Measurements from ENCODE around the gene KLK1.

The KLK1 gene

DNA sequence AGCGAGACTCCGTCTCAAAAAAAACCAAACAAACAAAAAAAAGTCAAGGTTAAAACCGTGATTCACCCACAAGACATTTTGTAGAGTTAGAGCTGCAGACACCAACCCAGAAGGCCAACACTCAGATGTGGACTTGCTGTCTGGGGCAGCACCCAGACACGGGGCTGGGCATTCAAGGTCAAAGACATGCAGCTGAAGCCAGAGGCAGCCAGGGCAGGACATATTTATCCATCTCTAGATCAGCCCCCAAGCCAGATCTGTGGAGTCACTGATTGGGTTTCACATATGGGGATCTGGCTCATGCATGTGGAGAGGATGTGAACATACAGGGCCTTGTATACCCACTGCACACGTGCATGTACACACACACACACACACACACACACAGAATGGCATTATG, 6.2 kb upstream of the KLK1 start:
- H3K27ac ChIP-seq (ENCODE audit: insufficient read depth, low read length, poor library complexity, severe bottlenecking), result no peak overlapping the region
- no peaks in the 10 kb centered on the region for H3K36me3 ChIP-seq (ENCODE audit: control insufficient read depth, insufficient read depth, low read length)
- no peak overlapping the region for H3K4me3 ChIP-seq (ENCODE audit: insufficient read depth, low read depth, low read length, poor library complexity, severe bottlenecking)
- H3K4me1 ChIP-seq (ENCODE audit: control insufficient read depth, insufficient read depth, low read length, poor library complexity, severe bottlenecking), result no peaks in the 10 kb centered on the region
- no peak for DNase-seq
- H3K9me3 ChIP-seq (ENCODE audit: control insufficient read depth, low read length), result no peaks in the 10 kb centered on the region
- no peaks in the 10 kb centered on the region for H3K27me3 ChIP-seq (replicated peaks; ENCODE audit: control insufficient read depth, insufficient read depth, low read length, poor library complexity, severe bottlenecking)

DNA sequence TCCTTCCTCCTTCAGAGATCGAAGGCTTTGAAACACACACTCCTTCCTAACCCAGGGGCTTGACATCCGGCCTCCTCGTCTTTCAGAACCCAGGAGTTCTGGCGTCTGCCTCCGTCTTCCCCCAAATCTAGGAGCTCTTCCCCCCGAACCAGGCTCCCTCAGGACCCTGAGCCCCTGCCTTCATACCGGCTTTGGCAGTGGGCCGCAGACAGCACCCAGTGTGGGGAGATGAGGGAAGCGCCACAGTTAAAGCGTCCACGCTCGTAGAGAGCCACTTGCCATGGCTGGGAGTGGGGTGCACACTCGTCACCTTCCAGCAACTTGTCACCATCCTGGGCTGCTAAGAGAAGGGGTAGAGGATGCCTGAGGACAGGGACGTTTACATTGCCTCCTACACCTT, 3.9 kb upstream of the KLK1 start:
- no peak overlapping the region for H3K27ac ChIP-seq (ENCODE audit: insufficient read depth, low read length, poor library complexity, severe bottlenecking)
- H3K9me3 ChIP-seq (ENCODE audit: control insufficient read depth, low read length), result no peaks in the 10 kb centered on the region
- H3K36me3 ChIP-seq (ENCODE audit: control insufficient read depth, insufficient read depth, low read length), result no peaks in the 10 kb centered on the region
- no peaks in the 10 kb centered on the region for H3K4me1 ChIP-seq (ENCODE audit: control insufficient read depth, insufficient read depth, low read length, poor library complexity, severe bottlenecking)
- no peak for DNase-seq
- no peaks in the 10 kb centered on the region for H3K27me3 ChIP-seq (replicated peaks; ENCODE audit: control insufficient read depth, insufficient read depth, low read length, poor library complexity, severe bottlenecking)
- H3K4me3 ChIP-seq (ENCODE audit: insufficient read depth, low read depth, low read length, poor library complexity, severe bottlenecking), result no peak overlapping the region

DNA sequence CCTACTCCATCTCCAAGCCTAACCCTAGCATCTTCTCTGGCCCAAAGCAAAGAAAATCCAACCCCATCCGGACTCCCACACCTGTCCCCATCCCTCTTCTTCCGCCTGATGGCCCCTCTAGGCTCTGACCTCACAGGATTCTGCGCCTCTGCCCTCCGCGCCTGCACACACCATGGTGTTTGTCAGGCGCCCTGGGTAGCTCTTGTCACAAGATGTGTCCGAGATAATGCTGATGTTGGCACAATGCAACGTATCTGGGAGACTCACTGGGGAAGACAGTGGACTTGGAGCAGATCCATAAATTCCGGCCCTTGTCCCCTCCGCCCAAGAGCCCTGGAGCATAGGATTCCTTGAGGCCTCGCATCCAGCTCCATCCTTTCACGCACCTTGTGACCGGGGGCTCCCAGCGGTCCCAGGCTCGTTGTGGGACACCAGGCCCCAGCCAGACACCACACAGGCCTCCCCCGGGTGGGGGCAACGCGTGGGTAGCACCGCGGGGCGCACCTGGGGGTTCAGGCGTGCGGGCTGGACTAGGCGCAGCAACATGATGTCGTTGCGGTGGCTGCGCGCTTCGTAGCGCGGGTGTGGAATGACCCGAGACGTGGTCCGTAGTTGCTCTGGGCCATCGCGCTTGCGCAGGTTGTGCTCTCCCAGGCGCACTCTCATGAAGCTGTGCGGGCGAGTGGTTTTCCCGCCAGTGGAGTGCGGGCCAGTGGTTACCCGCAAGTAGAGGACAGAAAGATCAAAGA, 3.1 kb upstream of the KLK1 start:
- Histone ChIP-seq H3K4me3 (ENCODE audit: insufficient read depth, low read depth, low read length, poor library complexity, severe bottlenecking) (no peak overlapping the region), H3K36me3 (ENCODE audit: control insufficient read depth, insufficient read depth, low read length) (no peaks in the 10 kb centered on the region), H3K4me1 (ENCODE audit: control insufficient read depth, insufficient read depth, low read length, poor library complexity, severe bottlenecking) (no peaks in the 10 kb centered on the region), H3K27me3 (replicated peaks; ENCODE audit: control insufficient read depth, insufficient read depth, low read length, poor library complexity, severe bottlenecking) (no peaks in the 10 kb centered on the region), H3K27ac (ENCODE audit: insufficient read depth, low read length, poor library complexity, severe bottlenecking) (no peak overlapping the region), H3K9me3 (ENCODE audit: control insufficient read depth, low read length) (no peaks in the 10 kb centered on the region)
- no peak for DNase-seq

DNA sequence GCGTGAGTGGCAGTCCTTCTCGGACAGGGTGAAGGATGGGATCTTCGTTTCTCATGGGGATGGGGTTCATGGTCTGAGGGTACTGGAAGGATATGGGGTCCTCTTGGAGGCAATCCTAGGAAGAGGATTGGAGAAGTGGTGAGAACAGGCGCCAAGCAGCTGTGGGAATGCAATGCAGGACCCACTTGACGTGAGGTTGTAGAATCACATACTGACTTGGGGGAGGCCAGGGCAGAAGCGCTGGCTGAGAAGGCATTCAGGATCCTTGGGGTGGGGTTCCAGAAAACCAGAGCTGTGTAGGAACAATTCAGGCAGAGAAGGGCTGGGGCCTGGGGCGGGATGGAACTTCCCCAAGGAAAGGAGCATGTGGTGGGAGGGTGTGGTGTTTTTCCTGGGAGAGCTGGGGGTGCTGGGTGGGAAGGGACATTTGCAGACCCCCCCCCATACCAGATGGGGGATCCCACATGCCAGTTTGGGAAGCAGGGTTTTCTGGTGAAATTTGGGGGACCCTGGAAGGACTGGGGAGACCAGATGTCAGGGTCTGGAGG, 852 bp downstream of the KLK1 start:
- Histone ChIP-seq H3K4me1 (ENCODE audit: control insufficient read depth, insufficient read depth, low read length, poor library complexity, severe bottlenecking) (peaks cover 9% of the 10 kb centered on the region), H3K27me3 (replicated peaks; ENCODE audit: control insufficient read depth, insufficient read depth, low read length, poor library complexity, severe bottlenecking) (peaks cover 15% of the 10 kb centered on the region), H3K9me3 (ENCODE audit: control insufficient read depth, low read length) (no peaks in the 10 kb centered on the region), H3K36me3 (ENCODE audit: control insufficient read depth, insufficient read depth, low read length) (no peaks in the 10 kb centered on the region), H3K4me3 (ENCODE audit: insufficient read depth, low read depth, low read length, poor library complexity, severe bottlenecking) (no peak overlapping the region), H3K27ac (ENCODE audit: insufficient read depth, low read length, poor library complexity, severe bottlenecking) (no peak overlapping the region)
- DNase-seq, result no peak

DNA sequence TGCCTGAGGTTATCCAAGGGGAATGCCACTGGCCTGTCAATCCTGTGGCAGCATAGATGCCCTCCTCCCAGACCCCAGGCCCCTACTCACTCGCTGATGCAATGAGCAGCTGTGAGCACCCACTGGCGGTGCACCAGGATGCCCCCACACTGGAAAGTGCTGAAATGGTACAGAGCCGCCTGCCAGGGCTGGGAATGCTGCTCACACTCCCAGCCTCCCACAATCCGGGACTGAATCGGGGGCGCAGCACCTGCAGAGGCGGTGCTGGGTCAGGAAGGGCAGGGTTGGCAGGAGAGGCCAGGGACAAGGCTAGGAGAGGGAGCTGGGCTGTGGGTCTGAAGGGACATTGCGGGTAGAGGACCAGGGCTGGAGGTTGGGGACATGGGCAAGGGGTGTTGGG, 2.0 kb downstream of the KLK1 start:
- Histone ChIP-seq H3K27me3 (replicated peaks; ENCODE audit: control insufficient read depth, insufficient read depth, low read length, poor library complexity, severe bottlenecking) (peaks cover 21% of the 10 kb centered on the region), H3K9me3 (ENCODE audit: control insufficient read depth, low read length) (no peaks in the 10 kb centered on the region), H3K4me1 (ENCODE audit: control insufficient read depth, insufficient read depth, low read length, poor library complexity, severe bottlenecking) (peaks cover 9% of the 10 kb centered on the region), H3K36me3 (ENCODE audit: control insufficient read depth, insufficient read depth, low read length) (no peaks in the 10 kb centered on the region), H3K4me3 (ENCODE audit: insufficient read depth, low read depth, low read length, poor library complexity, severe bottlenecking) (no peak overlapping the region), H3K27ac (ENCODE audit: insufficient read depth, low read length, poor library complexity, severe bottlenecking) (no peak overlapping the region)
- DNase-seq, result no peak

DNA sequence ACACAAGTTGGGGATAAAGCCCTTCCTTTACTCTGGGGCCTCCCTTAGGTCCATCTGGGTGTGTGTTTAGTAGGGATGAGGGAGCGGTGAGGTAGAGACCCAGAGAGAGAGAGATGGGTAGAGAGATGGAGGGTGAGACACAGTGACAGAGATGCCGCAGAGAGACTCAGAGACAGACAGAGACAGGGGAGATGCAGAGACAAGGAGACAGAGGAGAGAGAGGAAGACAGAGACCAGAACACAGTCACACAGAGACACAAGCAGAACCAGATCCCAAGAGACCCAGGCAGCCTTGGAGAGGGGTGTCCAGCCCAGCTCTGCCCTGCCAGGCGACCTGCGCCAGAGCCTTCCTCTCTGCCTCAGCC, 2.4 kb downstream of the KLK1 start:
- H3K9me3 ChIP-seq (ENCODE audit: control insufficient read depth, low read length), result no peaks in the 10 kb centered on the region
- no peak overlapping the region for H3K4me3 ChIP-seq (ENCODE audit: insufficient read depth, low read depth, low read length, poor library complexity, severe bottlenecking)
- H3K4me1 ChIP-seq (ENCODE audit: control insufficient read depth, insufficient read depth, low read length, poor library complexity, severe bottlenecking), result peaks cover 9% of the 10 kb centered on the region
- H3K27me3 ChIP-seq (replicated peaks; ENCODE audit: control insufficient read depth, insufficient read depth, low read length, poor library complexity, severe bottlenecking), result peaks cover 21% of the 10 kb centered on the region
- H3K27ac ChIP-seq (ENCODE audit: insufficient read depth, low read length, poor library complexity, severe bottlenecking), result no peak overlapping the region
- DNase-seq, result no peak
- no peaks in the 10 kb centered on the region for H3K36me3 ChIP-seq (ENCODE audit: control insufficient read depth, insufficient read depth, low read length)

DNA sequence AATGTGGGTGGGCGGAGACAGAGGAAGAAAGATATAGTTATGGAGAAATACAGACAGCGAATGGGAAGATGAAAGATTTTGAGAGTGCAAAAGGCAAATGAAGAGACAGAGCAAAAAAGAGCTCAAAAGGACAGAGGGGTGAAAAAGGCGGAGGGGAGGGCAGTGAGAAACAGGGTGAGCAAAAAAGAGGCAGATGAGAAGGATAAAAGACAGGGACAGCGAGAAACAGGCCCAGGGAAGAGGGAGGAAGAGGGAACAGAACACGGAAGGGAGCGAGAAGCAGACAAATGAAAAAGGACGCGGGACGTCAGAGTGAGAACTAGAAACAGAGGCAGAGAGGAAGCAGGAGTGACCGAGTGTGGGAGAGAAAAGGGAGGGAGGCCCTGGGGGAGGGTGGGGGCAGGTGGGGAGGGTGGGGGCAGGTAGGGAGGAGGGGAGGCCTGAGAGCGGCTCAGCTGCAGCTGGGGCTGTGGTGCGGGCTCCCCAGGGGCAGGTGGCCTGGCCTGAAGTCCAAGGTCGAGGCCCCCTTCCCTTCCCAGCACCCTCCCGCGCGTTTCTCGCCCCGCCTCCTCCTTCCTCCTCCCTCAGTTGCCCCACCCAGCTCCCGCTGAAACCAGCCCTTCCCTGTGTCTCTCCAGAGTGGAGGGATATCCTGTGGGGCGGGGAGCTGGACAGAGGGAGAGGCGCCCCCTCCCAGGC, 2.9 kb downstream of the KLK1 start:
- Histone ChIP-seq H3K4me3 (ENCODE audit: insufficient read depth, low read depth, low read length, poor library complexity, severe bottlenecking) (no peak overlapping the region), H3K9me3 (ENCODE audit: control insufficient read depth, low read length) (no peaks in the 10 kb centered on the region), H3K4me1 (ENCODE audit: control insufficient read depth, insufficient read depth, low read length, poor library complexity, severe bottlenecking) (peaks cover 9% of the 10 kb centered on the region), H3K36me3 (ENCODE audit: control insufficient read depth, insufficient read depth, low read length) (no peaks in the 10 kb centered on the region), H3K27me3 (replicated peaks; ENCODE audit: control insufficient read depth, insufficient read depth, low read length, poor library complexity, severe bottlenecking) (peaks cover 21% of the 10 kb centered on the region), H3K27ac (ENCODE audit: insufficient read depth, low read length, poor library complexity, severe bottlenecking) (no peak overlapping the region)
- no peak for DNase-seq

DNA sequence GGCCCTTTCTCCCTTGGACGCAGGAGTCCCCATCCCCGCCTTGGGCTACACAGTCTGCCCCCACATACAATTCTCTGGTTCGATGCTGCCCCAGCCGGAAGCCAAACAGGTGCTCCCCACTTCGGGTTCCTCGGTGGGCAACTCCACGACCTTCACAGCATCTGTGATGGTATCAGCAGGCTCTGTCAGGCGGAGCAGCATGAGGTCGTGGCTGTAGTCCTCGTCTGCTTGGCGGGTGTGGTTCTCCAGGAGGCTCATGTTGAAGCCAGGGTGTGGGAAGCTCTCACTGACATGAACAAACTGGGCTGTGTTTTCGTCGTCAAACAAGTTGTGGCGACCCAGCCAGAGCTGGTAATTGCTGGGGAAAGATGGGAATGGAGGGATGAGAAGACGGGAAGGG, 3.5 kb downstream of the KLK1 start:
- peaks cover 9% of the 10 kb centered on the region for H3K4me1 ChIP-seq (ENCODE audit: control insufficient read depth, insufficient read depth, low read length, poor library complexity, severe bottlenecking)
- H3K27me3 ChIP-seq (replicated peaks; ENCODE audit: control insufficient read depth, insufficient read depth, low read length, poor library complexity, severe bottlenecking), result peaks cover 21% of the 10 kb centered on the region
- no peaks in the 10 kb centered on the region for H3K36me3 ChIP-seq (ENCODE audit: control insufficient read depth, insufficient read depth, low read length)
- H3K9me3 ChIP-seq (ENCODE audit: control insufficient read depth, low read length), result no peaks in the 10 kb centered on the region
- no peak overlapping the region for H3K27ac ChIP-seq (ENCODE audit: insufficient read depth, low read length, poor library complexity, severe bottlenecking)
- no peak overlapping the region for H3K4me3 ChIP-seq (ENCODE audit: insufficient read depth, low read depth, low read length, poor library complexity, severe bottlenecking)
- DNase-seq, result no peak

DNA sequence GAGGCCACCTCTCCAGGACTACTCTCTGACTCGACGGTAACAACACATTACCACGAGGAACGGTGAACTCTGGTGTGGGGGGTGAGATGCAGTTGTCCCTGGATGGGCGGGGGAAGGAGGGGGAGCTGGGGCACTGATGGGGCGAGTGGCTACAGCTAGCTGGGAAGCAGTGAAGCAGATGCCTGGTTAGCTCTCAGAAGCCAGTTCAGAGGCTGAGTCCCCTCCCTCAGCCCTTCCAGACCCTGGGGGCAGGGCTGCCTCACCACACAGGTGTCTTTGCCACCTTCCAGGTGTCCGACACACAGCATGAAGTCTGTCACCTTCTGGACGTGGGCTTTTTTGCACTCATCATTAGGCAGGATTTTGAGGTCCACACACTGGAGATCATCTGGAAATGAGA, 4.0 kb downstream of the KLK1 start:
- Histone ChIP-seq H3K27ac (ENCODE audit: insufficient read depth, low read length, poor library complexity, severe bottlenecking) (no peak overlapping the region), H3K9me3 (ENCODE audit: control insufficient read depth, low read length) (no peaks in the 10 kb centered on the region), H3K36me3 (ENCODE audit: control insufficient read depth, insufficient read depth, low read length) (no peaks in the 10 kb centered on the region), H3K4me3 (ENCODE audit: insufficient read depth, low read depth, low read length, poor library complexity, severe bottlenecking) (no peak overlapping the region), H3K4me1 (ENCODE audit: control insufficient read depth, insufficient read depth, low read length, poor library complexity, severe bottlenecking) (peaks cover 9% of the 10 kb centered on the region), H3K27me3 (replicated peaks; ENCODE audit: control insufficient read depth, insufficient read depth, low read length, poor library complexity, severe bottlenecking) (peaks cover 21% of the 10 kb centered on the region)
- DNase-seq, result no peak

DNA sequence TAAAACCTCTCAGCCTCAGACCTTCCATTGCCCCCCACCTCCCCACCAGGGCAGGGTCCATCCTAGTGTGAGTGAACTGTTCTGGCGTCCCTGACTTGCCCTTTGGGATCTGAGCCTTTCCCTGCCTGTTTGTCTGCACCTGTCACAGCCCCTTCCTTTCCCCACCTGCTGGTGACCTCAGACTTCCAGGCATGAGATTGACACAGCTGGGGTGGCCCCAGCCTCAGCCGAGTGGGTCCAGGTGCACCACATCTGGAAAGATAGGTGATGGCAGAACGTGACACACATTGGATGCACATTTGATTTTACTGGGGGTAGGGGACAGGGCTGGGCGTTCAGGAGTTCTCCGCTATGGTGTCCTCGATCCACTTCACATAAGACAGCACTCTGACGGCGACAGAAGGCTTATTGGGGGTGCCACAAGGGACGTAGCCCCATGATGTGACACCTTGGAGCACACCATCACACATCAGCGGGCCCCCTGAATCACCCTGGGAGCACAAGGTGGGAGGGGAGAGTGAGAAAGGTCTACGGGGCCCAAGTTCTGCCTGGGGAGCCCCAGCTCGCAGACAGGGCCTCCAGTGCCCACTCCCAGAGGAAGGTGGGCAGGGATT, 4.6 kb downstream of the KLK1 start:
- Histone ChIP-seq H3K9me3 (ENCODE audit: control insufficient read depth, low read length) (no peaks in the 10 kb centered on the region), H3K36me3 (ENCODE audit: control insufficient read depth, insufficient read depth, low read length) (no peaks in the 10 kb centered on the region), H3K27me3 (replicated peaks; ENCODE audit: control insufficient read depth, insufficient read depth, low read length, poor library complexity, severe bottlenecking) (peaks cover 21% of the 10 kb centered on the region), H3K4me1 (ENCODE audit: control insufficient read depth, insufficient read depth, low read length, poor library complexity, severe bottlenecking) (peaks cover 9% of the 10 kb centered on the region), H3K4me3 (ENCODE audit: insufficient read depth, low read depth, low read length, poor library complexity, severe bottlenecking) (no peak overlapping the region), H3K27ac (ENCODE audit: insufficient read depth, low read length, poor library complexity, severe bottlenecking) (no peak overlapping the region)
- no peak for DNase-seq

Measured in effector memory CD4-positive, alpha-beta T cell (primary cell).